ENCODE data around the gene WHRN. TPM values are rescaled to one million over a fixed set of nuclear protein-coding genes. Genes with fewer than 3 reads are reported as not detected.

Gene WHRN
- total RNA-seq, 1 donor from 2014 or later = 9.1 TPM

- H3K27me3 ChIP-seq = no peaks in the 10 kb centered on the region
- TF ChIP-seq CTCF (IDR thresholded peaks at IDR 0.05) (no peak), POLR2A (IDR thresholded peaks at IDR 0.05) (no peak), POLR2AphosphoS5 (IDR thresholded peaks at IDR 0.05; ENCODE audit: insufficient read depth in 1 of 2, low read depth in 1 of 2) (no peak)
- no peak for DNase-seq (ENCODE audit: extremely low spot score in 2 of 2)
- no peak overlapping the region for H3K27ac ChIP-seq
- H3K4me1 ChIP-seq = no peaks in the 10 kb centered on the region
- peaks cover 0 to 4% of the 10 kb centered on the region in 2 donors for H3K36me3 ChIP-seq
- H3K9me3 ChIP-seq = no peaks in the 10 kb centered on the region
- intact Hi-C loops (cut with DNase I) = no loop called here
- no peak overlapping the region for H3K4me3 ChIP-seq
These were observed 26.4 kb downstream of the WHRN start for GRCh38 chr9:114478871-114479270.

- H3K4me1 ChIP-seq = no peaks in the 10 kb centered on the region
- no peak overlapping the region for H3K4me3 ChIP-seq
- no peaks in the 10 kb centered on the region for H3K9me3 ChIP-seq
- no peak overlapping the region for H3K27ac ChIP-seq
- DNase-seq (ENCODE audit: extremely low spot score in 2 of 2) = no peak
- H3K36me3 ChIP-seq = peaks cover 0 to 4% of the 10 kb centered on the region in 2 donors
- intact Hi-C loops (cut with DNase I) = no loop called here
- H3K27me3 ChIP-seq = no peaks in the 10 kb centered on the region
- no peak for TF ChIP-seq CTCF (IDR thresholded peaks at IDR 0.05)
- TF ChIP-seq POLR2AphosphoS5 (IDR thresholded peaks at IDR 0.05; ENCODE audit: insufficient read depth in 1 of 2, low read depth in 1 of 2) = no peak
- TF ChIP-seq POLR2A (IDR thresholded peaks at IDR 0.05) = no peak
These were observed 26.8 kb downstream of the WHRN start for GRCh38 chr9:114478459-114478858.

- intact Hi-C loops (cut with DNase I) = no loop called here
- no peaks in the 10 kb centered on the region for H3K27me3 ChIP-seq
- no peaks in the 10 kb centered on the region for H3K4me1 ChIP-seq
- TF ChIP-seq POLR2AphosphoS5 (IDR thresholded peaks at IDR 0.05; ENCODE audit: insufficient read depth in 1 of 2, low read depth in 1 of 2) (no peak), POLR2A (IDR thresholded peaks at IDR 0.05) (no peak), CTCF (IDR thresholded peaks at IDR 0.05) (no peak)
- DNase-seq (ENCODE audit: extremely low spot score in 2 of 2) = no peak
- H3K27ac ChIP-seq = no peak overlapping the region
- H3K36me3 ChIP-seq = peaks cover 0 to 4% of the 10 kb centered on the region in 2 donors
- no peaks in the 10 kb centered on the region for H3K9me3 ChIP-seq
- H3K4me3 ChIP-seq = no peak overlapping the region
These were observed 27.6 kb downstream of the WHRN start for GRCh38 chr9:114477642-114478041.

GRCh38 chr9:114476891-114477469 is 28.3 kb downstream of the WHRN start:
- peaks cover 0 to 4% of the 10 kb centered on the region in 2 donors for H3K36me3 ChIP-seq
- H3K9me3 ChIP-seq = no peaks in the 10 kb centered on the region
- intact Hi-C loops (cut with DNase I) = no loop called here
- no peak overlapping the region for H3K27ac ChIP-seq
- no peaks in the 10 kb centered on the region for H3K27me3 ChIP-seq
- no peak for DNase-seq (ENCODE audit: extremely low spot score in 2 of 2)
- H3K4me3 ChIP-seq = no peak overlapping the region
- H3K4me1 ChIP-seq = no peaks in the 10 kb centered on the region
- TF ChIP-seq POLR2AphosphoS5 (IDR thresholded peaks at IDR 0.05; ENCODE audit: insufficient read depth in 1 of 2, low read depth in 1 of 2) = no peak
- TF ChIP-seq CTCF (IDR thresholded peaks at IDR 0.05) = no peak
- TF ChIP-seq POLR2A (IDR thresholded peaks at IDR 0.05) = no peak

- Histone ChIP-seq H3K27ac (no peak overlapping the region), H3K4me3 (no peak overlapping the region), H3K9me3 (no peaks in the 10 kb centered on the region), H3K36me3 (peaks cover 0 to 4% of the 10 kb centered on the region in 2 donors), H3K4me1 (no peaks in the 10 kb centered on the region), H3K27me3 (no peaks in the 10 kb centered on the region)
- no peak for DNase-seq (ENCODE audit: extremely low spot score in 2 of 2)
- intact Hi-C loops (cut with DNase I) = no loop called here
- TF ChIP-seq CTCF (IDR thresholded peaks at IDR 0.05) = no peak
- no peak for TF ChIP-seq POLR2AphosphoS5 (IDR thresholded peaks at IDR 0.05; ENCODE audit: insufficient read depth in 1 of 2, low read depth in 1 of 2)
- TF ChIP-seq POLR2A (IDR thresholded peaks at IDR 0.05) = no peak
These were observed 29.7 kb downstream of the WHRN start for GRCh38 chr9:114475412-114476135.
